IPS-11a (cell line): ENCODE results near the gene NTRK3.
"Not testable (repeated sequence)": the region's sequence is repeated elsewhere in the genome, so short reads cannot be mapped to it uniquely, and the experiment has no call there.

Experiments used
- H3K4me3 ChIP-seq: one replicate; pipeline ENCODE4 v1.5.1; 2013; ENCODE audit warnings: low read depth, low read length, control low read depth

The NTRK3 gene

GRCh38 chr15:87849181-87849580 lies 407.4 kb downstream of the NTRK3 start:
- no peak overlapping the region for H3K4me3 ChIP-seq

- no peak overlapping the region for H3K4me3 ChIP-seq
Measured at GRCh38 chr15:87848012-87848411, 408.5 kb downstream of the NTRK3 start.

- no peak overlapping the region for H3K4me3 ChIP-seq
Measured at GRCh38 chr15:87846746-87847145, 409.8 kb downstream of the NTRK3 start.

GRCh38 chr15:87843312-87843711 lies 413.2 kb downstream of the NTRK3 start:
- H3K4me3 ChIP-seq: no peak overlapping the region

- H3K4me3 ChIP-seq: no peak overlapping the region
Measured at GRCh38 chr15:87841426-87841998, 415.0 kb downstream of the NTRK3 start.

GRCh38 chr15:87835830-87836229 lies 420.7 kb downstream of the NTRK3 start:
- not testable (repeated sequence) for H3K4me3 ChIP-seq

- H3K4me3 ChIP-seq: not testable (repeated sequence)
Measured at GRCh38 chr15:87833333-87833732, 423.2 kb downstream of the NTRK3 start.

GRCh38 chr15:87829332-87830050 lies 427.0 kb downstream of the NTRK3 start:
- no peak overlapping the region for H3K4me3 ChIP-seq

GRCh38 chr15:87828608-87829007 lies 427.9 kb downstream of the NTRK3 start:
- no peak overlapping the region for H3K4me3 ChIP-seq

GRCh38 chr15:87827131-87827530 lies 429.4 kb downstream of the NTRK3 start:
- H3K4me3 ChIP-seq: no peak overlapping the region

GRCh38 chr15:87826119-87826747 lies 430.3 kb downstream of the NTRK3 start:
- no peak overlapping the region for H3K4me3 ChIP-seq

- H3K4me3 ChIP-seq: no peak overlapping the region
Measured at GRCh38 chr15:87818756-87819155, 437.8 kb downstream of the NTRK3 start.

GRCh38 chr15:87817553-87817952 lies 439.0 kb downstream of the NTRK3 start:
- H3K4me3 ChIP-seq: no peak overlapping the region

GRCh38 chr15:87816811-87817210 lies 439.7 kb downstream of the NTRK3 start:
- H3K4me3 ChIP-seq: no peak overlapping the region

GRCh38 chr15:87816016-87816415 lies 440.5 kb downstream of the NTRK3 start:
- H3K4me3 ChIP-seq: no peak overlapping the region
